GM18502 (cell line): Measurements from ENCODE around the gene KCND3.

Source experiments
- ATAC-seq: cut with Tn5 transposase; IDR thresholded peaks from one replicate; pipeline ENCODE4 v1.9.1; 2021; ENCODE audit warnings: mild to moderate bottlenecking; ENCODE audit not compliant: unreplicated experiment, poor library complexity

Gene KCND3

GRCh38 chr1:111736548-111737215 is 252.8 kb downstream of the KCND3 start:
- ATAC-seq = no peak

DNA sequence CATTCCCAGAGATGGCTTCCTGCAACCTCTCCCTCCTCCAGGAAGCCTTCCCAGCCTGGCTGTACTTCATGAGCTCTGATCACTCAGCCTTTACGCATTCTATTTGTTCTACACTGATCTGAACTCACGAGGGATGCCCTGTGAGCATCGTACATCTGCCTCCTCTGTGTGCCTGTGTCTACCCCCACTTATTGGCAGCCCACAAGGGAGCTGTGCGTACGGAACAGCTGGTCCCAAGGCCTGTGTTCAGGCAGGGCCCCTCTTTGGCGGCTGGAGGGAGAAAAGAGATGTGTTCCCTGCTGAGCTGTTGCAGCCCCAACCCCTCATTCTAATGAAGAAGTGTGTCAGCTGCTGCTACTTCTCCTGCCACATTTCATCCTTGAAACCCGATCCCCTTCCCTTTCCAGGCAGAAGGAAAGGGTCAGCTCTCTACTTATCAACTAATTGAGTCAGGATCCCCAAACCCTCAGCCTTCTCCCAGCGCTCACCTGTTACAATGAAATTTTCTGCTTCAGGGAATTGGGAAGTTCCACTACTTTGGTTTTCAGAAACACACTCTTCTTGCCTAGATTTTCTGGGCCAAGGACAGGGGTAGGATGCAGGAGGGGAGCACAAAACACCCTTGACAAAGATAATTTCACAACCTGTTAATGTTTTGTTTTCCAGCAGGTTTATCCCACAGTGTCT is 253.5 kb downstream of the KCND3 start:
- no peak for ATAC-seq

DNA sequence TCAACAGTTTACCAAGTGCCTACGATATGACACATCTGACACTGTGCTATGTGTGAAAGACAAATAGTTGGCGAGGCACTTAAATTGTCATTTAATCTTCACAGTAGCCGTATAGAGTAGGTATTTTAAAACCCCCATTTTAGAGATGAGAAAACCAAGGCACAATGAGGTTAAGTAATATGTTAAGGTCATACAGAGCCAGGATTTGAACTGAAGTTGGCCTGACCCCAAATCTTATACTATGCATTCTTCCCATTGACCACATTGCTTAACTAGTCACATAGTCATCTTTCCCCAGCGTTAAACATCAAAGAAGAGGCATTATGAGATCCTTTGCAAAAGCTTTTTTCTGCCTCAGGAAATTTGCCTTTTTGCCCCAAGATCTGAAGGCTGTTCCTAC is 254.1 kb downstream of the KCND3 start:
- ATAC-seq = no peak

- ATAC-seq = no peak
Measured at GRCh38 chr1:111734856-111735255, 254.6 kb downstream of the KCND3 start.

- no peak for ATAC-seq
Measured at GRCh38 chr1:111734426-111734825, 255.0 kb downstream of the KCND3 start.

DNA sequence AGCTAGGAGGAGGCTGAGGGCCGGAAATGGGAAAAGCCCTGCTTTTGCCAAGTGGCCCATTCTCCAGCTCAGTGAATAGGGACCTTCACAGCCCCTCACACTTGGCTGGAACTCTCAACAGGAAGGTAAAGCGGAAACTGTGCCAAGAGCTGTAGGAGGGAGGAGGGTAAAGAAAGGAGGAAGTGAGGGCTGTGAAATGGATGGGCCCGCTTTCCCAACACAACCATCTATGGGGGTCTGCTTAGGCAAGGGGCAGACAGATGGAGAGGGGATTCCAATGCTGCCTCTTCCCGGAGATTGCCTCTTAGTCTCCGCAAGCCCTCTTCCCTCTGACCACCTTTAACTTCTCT is 255.5 kb downstream of the KCND3 start:
- no peak for ATAC-seq

- no peak for ATAC-seq
Measured at GRCh38 chr1:111733183-111733991, 256.1 kb downstream of the KCND3 start.

DNA sequence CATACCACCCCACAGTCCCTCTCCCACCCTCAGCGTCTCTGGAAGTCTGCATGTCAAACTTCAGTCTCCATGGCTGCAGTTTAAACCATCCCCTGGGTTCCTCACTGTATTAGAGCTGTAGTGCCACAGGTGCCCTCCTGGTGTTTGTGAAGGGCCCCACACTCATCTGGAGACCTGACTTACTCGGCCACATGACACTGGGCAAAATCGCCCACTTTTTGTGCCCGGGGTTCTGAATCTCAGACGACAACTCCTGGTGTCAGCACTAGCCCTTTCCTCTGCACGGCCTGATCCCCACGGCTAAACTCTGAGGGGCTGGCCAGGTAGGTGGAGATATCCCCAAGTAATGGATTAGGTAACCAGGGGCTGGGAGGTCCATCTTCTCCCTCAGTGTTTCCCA is 256.8 kb downstream of the KCND3 start:
- no peak for ATAC-seq

DNA sequence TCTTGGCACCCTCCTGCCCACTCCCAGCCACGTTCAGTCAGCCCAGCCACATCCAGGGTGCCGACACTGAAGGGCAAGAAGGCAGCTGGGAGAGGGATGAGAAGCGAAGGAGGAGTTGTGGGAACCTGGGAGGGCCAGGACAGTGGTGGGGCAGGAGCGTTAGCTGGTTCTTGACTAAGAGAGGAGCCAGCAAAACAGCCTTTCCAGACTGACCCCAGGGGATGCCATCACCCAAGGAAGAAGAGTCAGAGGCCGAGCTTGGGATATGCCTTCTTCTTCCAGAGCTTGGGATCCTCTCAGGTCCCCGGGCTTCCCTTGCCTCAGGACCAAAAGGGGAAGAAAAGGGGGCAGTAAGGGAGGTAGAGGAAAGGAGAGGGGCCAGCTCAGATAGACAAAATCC is 257.5 kb downstream of the KCND3 start:
- no peak for ATAC-seq

- no peak for ATAC-seq
Measured at GRCh38 chr1:111730706-111731105, 258.8 kb downstream of the KCND3 start.

- no peak for ATAC-seq
Measured at GRCh38 chr1:111729946-111730681, 259.4 kb downstream of the KCND3 start.

GRCh38 chr1:111729271-111729921 is 260.1 kb downstream of the KCND3 start:
- ATAC-seq = no peak

DNA sequence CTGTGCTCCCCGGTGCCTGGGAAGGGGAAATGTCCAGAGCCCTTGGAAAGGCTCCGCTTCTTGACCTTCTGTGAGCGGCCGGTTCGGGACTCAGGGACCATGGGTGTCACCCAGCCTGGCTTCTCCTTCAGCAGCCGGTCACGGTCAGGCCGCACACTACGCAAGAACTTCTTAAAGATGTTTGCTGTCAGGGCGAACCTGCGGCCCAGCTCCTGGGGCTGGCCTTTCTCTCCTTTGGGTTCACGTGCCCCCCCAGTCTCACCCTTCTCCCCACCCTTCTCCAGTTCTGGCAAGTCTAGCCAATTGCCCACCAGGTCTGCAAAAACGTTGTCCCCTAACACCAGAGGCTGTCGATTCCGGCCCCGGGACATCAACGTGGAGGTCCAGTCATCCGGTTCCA is 262.4 kb downstream of the KCND3 start:
- ATAC-seq = no peak

DNA sequence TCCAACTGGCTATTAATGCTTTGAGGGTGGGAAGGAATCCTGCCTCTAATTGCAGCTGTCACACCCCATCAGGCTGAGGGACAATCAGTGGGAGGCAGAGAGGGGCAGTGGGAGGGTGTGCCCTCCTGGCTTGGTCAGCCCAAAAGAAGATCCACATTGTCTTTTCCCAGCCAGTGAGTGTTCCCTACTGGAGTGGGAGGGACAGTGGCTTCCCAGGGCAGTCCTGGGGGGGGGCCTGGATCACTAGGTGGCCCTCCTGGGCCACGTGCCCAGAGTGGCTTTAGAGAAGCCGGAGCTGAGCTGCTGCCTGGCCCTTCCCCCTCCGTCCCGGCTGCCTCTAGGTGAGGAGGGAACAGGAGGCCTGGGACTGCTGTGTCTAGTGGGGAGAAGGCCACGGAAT is 264.3 kb downstream of the KCND3 start:
- no peak for ATAC-seq

DNA sequence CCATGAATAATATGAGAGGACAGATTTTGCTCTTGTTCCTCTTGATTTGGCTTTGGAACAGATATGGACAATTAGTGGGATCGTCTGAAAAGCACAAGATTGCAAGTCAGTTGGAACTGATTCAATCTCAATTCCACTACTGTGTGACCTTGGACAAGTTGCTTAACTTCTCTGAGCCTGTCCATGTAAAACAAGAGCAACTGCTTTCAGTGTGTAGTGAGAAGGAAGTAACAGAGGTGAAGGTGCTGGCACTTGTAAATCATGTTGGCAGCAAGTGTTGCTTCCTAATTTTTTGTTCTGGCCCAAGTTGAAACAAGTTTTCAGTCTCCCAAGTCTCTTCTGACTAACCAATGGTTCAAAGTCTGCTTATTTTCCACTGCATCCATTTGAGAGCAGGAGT is 265.6 kb downstream of the KCND3 start:
- no peak for ATAC-seq

GRCh38 chr1:111723091-111723806 is 266.2 kb downstream of the KCND3 start:
- ATAC-seq = no peak

GRCh38 chr1:111720977-111721786 is 268.3 kb downstream of the KCND3 start:
- ATAC-seq = no peak
